ENCODE data around the gene COPE.

DNA sequence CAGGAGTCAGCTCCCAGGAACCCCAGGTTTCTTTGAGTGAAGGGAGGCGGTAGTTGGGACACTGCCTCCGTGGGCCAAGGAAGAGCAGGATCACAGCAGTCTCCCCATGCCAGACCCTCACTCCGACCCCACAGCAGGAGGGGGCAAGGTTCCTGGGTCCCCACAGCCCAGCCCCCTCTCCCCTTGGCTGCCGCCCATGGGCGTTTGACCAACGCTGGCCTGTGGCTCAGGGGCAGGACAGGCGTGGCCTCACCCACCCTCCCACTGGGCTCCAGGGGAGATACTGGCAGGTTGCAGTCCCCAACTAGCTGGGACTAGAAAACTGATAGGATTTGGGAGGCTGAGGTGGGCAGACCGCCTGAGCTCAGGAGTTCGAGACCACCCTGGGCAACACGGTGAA is 9.2 kb downstream of the COPE start:
- TF ChIP-seq POLR2A (IDR thresholded peaks at IDR 0.05) (no peak), CTCF (IDR thresholded peaks at IDR 0.05) (no peak), POLR2AphosphoS5 (IDR thresholded peaks at IDR 0.05) (no peak), EP300 (IDR thresholded peaks at IDR 0.05) (no peak)

Measured in suprapubic skin (tissue), 4 donors.